Hepatic stellate cell (primary cell): ENCODE measurements around the gene USE1.

ENCODE experiments used
- DNase-seq: peaks from one replicate; pipeline ENCODE4 v3.0.0; 2011; ENCODE audit warnings: low spot score

The USE1 gene

DNA sequence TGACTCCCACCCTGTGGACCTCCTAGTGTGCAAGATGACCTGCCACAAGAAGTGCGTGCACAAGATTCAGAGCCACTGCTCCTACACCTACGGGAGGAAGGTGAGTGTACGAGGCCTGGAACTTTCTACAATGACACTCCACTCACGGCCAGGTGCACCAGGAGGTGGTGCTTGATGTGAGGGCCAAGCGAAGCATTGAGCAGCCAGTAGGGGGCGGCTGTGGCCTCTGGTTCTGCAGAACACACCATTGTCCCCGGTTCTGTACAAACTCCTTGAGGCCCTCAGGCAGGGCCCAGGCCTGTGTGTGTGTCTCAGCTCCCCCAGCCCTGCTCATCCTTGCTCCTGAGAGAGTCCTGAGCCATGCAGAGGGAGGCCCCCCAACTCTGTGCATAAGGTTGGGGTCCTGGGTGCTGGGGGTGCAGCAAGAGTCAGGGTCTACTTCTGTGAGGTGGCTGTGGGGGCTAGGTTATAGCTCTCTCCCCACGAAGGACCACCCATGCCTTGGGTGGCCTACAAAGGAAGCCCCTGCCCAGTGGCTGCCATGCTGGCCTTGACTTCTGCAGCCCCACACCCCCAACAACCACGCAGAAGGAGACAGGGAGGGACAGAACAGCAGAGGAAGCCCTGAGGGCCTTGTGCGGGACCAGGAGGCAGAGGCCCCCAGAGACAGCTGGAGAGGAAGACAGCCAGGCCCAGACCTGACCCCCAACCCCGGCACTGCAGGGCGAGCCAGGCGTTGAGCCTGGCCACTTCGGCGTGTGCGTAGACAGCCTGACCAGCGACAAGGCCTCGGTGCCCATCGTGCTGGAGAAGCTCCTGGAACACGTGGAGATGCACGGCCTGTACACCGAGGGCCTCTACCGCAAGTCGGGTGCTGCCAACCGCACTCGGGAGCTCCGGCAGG, 9.7 kb upstream of the USE1 start:
- peak; percentile 72 for DNase-seq

DNA sequence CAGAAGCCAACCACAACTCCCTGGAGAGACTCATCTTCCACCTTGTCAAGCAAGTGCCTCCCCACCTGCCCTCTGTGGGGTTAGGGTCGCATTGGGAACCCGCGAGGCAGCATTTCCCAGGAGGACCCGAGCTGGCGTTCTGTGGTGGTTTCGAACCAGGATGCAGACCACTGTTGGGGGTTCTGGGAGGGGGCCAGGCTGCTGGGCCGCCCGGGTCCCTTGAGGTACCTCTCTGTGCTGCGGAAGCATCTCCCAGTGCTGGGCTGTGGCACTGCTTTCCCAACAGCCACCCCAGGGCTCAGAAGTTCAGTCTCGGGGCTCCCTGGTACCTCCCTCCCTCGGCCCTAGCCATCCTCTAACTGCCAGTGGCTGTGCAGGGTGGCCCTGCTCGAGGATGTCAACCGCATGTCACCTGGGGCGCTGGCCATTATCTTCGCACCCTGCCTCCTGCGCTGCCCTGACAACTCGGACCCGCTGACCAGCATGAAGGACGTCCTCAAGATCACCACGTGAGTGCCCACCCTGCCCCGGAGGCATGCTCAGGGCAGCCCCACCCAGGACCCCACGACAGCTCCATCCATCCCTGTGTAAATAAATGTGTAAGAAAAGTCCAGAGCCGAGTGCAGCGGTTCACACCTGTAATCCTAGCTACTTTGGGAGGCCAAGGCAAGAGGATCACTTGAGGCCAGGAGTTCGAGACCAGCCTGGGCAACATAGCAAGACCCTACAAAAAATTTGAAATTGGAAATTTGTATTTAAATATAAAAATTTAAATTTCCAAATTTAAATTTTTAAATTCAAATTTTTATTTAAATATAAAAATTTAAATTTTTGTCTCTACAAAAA, 8.2 kb upstream of the USE1 start:
- DNase-seq = no peak

DNA sequence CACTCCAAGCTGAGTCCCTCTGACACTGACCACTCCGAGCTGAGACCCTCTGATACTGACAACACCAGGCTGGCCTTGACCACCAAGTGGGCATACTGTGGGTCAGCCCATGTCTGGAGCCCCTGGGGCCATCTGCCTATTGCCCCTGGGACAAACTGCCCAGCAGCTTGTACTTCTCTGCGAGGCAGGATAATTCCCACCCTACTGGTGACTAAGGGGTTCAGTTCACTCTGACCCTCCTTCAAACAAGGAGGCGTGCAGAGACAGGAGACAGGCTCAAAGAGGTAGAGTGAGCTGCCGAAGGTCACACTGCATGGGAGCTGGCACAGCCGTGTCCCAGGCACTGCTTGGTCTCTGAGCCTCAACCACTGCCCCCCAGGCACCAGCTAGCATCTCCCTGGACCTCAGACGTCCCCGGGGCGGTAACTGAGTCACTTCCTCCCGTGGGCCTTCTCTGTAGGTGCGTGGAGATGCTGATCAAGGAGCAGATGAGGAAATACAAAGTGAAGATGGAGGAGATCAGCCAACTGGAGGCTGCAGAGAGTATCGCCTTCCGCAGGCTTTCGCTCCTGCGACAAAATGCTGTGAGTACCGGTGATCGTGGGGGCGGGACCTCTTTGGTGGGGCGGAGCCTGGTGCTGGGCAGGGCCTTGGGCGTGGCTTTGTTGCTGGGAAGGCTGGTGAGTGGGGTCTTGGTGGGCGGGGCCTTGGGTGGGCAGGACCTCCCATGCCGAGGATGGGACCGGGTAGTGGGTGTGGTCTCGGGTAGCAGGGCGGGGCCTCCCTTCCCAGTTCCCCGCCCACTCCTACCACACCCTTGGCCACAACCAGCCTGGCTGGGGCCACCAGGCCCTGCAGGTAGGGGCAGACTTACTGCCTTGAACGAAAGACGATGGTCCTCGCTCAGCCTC, 5.8 kb upstream of the USE1 start:
- no peak for DNase-seq

DNA sequence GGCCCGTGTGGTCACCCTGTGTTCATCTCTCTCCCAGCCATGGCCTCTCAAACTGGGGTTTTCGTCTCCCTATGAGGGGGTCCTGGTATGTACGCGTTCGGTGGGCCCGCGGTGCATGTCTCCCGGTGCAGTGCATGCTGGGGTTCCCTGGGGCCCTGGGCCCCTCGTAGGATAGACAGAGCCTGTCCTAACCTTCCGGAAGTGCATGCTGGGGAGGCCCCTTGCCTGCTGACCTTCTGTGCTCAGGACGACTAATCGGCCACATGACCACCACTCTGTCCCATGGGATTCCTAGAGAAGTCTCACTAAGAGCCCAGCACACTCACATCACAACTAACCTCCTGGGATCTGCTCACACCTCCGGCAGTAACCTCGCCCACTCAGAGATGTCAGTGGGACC, 4.9 kb upstream of the USE1 start:
- no peak for DNase-seq

DNA sequence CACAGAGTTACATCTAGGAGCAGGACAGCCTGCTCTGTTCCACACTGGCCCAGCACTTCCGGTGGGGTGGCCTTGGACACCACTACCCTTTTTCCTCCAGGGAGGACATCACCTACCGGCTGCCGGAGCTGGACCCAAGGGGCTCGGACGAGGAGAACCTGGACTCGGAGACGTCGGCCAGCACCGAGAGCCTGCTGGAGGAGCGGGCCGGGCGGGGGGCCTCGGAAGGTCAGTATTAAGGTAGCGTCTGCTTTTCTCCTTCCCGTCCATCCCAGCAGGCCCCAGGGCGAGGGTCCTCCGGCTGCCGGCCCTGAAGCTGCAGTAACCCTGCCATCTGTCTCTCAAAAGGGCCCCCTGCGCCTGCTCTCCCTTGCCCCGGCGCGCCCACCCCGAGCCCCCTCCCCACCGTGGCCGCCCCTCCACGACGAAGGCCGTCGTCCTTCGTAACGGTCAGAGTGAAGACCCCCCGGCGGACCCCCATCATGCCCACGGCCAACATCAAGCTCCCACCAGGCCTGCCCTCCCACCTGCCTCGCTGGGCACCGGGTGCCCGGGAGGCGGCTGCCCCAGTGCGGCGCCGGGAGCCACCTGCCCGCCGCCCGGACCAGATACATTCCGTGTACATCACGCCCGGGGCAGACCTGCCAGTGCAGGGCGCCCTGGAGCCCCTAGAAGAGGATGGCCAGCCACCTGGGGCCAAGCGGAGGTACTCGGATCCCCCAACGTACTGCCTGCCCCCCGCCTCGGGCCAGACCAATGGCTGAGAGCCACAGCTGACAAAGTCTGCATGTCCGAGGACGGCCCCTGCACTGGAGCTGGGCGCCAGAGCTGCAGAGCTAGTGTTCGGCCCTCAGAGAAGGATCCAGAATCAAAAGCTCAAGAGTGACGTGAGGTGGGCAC, 3.4 kb upstream of the USE1 start:
- DNase-seq = no peak

DNA sequence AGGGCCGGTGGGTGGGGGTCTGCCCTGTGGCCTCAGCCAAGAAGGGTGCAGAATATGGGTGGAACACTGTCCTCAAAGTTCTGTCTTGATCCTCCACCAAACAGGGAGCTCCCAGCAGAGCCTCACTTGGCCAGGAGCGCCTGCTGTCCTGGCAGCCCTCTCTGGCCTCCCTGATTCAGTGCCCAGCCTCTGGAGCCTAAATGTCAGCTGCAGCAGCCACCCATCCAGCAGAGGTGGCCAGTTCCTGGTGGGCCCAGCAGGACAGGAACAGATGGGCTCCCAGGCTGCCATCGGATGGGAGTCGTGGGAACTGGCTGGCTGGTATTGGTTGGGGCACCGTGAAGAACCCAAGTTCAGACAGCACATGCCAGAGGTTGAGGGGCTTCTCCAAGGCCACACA, 1.8 kb upstream of the USE1 start:
- DNase-seq = no peak

DNA sequence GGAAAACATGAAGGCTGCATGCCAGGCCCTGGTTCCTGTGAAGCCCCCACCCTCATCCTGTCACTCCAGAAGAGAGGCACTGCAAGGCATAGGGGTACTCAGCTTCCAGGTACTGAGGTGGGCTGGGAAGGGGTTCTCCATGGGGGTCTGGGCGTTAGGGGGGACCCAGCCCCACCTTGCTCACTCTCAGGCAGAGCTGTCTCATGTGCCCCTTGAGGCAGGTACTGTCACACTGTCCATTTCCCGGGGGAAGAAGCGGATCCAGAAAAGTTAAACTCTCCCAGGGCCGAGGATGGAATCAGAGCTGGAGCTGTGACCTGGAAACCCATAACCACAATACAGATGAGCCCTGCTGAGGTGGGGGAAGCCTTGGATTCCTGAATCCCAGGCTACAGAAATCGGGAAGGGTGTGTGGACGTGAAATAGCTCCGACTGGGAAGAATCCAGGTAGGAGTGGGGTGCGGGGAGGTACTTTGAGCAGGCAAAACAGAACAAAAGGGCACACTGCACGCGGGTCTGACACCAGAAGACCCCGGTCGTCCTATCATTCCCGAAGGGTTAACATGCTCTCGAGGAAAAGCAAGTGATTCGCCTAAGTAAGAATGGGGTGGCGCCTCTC, 540 bp upstream of the USE1 start:
- no peak for DNase-seq

DNA sequence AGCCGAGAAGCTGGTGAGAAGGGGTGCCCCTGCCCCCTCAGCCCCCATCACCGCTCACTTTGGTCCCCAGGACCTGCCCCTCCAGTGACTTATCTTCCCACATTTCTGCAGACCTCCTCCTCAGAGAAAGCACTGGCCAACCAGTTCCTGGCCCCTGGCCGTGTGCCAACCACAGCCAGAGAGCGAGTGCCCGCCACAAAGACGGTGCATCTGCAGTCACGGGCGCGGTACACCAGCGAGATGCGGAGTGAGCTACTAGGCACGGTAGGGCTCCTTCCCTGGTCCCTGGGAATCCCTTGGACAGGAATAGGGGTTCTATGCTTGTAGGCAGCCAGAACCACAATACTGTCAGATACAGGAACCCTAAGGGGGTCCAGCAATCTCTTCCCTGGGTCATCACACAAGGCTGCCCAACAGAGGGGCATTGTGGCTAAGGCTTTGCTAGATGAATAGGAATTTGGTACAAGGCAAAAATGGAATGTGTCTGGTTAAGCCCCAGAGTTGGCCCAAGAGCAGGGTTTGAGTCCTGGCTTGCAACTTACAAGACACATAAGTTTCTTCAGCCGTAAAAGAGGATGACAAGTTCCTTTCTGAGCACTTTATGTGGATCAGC, 1.0 kb downstream of the USE1 start:
- no peak for DNase-seq

DNA sequence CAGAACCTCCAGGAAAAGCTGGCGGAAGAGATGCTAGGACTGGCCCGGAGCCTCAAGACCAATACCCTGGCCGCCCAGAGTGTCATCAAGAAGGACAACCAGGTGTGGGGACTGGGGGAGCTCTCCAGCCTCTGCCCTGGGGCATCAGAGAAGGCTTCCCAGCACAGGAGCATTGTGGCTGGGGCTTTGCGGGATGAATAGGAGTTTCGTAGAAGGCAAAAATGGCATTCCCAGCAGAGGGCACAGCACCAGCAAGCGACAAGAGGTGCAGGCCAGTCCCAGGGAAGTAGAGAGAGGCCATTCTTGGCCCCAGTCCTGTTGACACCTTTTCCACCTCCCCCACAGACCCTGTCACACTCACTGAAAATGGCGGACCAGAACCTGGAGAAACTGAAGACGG, 4.1 kb downstream of the USE1 start:
- DNase-seq = no peak

DNA sequence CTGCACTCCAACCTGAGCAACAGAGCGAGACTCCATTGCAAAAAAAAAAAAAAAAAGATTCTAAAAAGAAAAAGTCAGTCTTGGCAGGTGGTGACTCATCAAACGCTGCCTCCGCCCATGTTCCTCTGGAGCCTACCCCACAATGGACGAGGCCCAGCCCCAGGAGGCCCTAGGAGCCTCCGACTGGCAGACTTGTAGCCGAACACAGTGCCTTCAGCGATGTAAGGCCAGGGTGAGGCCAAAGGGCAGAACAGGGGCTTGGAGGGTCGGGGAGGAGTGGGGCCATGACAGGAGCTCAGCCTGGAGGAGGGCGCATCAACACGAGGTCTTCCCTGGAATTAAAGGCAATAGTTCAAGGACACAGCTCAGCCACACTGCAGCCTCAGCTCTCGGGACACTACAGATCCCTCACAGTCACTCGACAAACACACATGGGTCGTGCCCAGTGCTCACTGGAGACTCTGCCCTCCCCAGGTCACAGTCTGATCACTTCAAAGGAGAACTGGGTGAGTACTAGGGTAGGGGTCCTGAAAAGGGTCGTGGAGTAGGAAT, 5.1 kb downstream of the USE1 start:
- peak; percentile 75 for DNase-seq

DNA sequence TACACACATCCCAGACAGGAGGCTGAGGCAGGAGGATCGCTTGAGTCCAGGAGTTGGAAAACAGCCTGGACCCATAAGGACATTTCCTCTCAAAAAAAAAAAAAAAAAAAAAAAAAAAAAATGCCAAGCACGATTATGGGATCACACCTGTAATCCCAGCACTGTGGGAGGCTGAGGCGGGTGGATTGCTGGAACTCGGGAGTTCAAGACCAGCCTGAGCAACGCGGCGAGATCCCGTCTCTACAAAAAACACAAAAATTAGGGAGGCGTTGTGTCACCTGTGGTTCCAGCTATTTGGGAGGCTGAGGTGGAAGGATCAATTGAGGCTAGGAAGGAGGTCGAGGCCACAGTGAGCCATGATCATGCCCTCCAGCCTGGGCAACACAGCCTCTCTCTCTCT, 9.9 kb downstream of the USE1 start:
- DNase-seq = no peak

DNA sequence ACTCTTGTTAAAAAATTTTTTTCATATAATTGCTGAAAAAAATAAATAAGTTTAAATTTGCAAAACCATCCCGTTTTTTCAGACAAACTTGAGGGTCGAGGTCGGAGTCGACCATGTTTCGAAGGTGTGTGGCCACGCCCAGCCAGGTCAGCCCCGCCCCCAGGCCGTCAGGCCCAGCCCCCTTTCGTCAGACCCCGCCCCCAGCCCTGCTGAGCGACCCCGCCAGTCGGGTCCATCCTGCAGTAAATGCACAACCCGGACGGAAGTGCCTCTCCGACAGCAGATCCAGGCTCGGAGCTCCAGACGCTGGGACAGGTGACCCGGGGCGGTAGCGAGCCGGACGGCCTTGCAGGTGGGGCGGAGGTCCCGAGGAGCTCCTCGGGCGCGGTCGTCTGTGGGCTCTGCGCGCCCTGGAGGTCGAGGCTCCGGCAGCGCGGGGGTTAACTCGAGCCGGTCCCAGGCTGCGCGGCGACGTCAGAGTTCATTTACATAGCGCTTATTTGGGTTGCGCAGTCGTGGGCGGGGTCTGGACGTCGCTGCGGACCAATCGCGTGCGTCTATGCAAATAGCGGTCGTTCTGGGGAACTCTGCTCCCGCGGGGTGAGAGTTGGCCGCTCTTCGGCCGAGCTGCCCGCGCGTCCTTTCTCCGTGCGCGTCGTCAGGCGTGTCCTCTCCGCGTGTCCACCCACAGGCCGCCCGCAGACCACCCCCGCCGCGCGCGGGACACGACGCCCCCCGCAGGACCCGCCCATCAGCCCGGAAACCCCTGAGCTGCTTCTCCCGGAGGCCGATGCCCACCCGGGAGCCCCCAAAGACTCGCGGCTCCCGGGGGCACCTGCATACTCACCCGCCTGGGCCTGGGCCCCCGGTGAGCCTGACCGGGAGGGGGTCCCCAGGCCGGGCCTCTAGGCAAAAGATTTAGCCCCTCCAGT, 11.1 kb downstream of the USE1 start, which contains the start of gene OCEL1:
TSS of gene OCEL1 (plus strand) at position 225 of the 932 bp plus-strand sequence. CDS start at position 247, 22 bp downstream.
- DNase-seq = peak; percentile 96

DNA sequence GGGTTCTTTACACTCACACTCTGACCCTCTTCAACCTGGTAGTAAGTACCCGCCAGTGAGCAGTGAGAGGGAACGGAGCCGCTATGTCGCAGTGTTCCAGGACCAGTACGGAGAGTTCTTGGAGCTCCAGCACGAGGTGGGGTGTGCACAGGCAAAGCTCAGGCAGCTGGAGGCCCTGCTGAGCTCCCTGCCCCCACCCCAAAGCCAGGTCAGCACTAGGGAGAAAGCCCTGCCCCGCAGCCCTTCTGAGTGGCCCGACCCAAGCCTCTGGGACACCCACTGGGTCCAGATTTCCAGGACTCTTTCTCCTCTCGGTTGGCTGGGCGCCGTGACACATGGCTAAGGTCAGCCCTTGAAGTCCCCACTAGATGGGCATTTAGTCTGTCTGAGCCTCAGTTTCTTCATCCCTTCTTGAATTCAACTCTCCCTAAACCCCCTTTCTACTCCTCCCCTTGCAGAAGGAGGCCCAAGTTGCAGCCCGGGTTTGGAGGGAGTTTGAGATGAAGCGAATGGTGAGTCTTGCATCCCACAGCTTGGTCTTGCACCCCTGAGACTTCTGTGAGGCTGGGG, 12.7 kb downstream of the USE1 start:
- no peak for DNase-seq

DNA sequence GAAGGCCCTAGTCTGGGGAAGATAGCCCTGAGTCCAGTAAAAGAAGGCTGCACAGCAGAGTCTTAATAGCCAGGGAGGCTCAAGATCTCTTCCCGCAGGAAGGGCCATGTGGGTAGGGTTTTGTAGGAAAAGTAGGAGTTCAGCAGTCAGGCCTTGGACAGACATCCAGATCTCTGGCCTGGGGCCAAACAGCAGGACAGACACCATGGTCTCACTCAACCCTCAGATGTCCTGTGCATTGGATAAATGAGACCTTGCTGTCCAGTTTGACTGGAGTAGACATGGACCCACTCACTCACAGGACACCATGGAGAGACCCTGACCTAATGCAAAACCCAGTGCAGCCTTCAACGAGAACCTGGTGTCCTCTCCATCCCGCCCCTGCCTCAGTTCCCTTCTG, 14.7 kb downstream of the USE1 start:
- no peak for DNase-seq

DNA sequence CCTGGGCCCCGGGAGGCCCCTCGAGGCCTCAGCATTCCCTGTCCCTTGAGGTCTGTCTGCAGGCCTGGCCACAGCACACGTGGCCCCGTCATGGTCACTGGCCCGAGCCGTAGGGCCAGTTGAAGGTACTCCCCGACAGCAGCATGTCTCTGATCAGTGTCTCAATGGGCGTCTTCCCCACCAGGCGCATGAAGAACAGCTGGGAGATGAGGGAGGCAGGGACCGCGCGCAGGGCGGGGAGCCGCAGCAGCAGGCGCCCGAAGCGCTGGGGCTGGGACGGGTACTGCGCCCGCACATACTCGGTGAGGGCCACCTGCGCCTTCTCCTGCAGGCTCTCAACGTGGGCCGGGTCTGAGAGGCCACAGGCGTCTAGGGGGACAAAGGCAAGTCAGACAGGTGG, 17.1 kb downstream of the USE1 start:
- no peak for DNase-seq

DNA sequence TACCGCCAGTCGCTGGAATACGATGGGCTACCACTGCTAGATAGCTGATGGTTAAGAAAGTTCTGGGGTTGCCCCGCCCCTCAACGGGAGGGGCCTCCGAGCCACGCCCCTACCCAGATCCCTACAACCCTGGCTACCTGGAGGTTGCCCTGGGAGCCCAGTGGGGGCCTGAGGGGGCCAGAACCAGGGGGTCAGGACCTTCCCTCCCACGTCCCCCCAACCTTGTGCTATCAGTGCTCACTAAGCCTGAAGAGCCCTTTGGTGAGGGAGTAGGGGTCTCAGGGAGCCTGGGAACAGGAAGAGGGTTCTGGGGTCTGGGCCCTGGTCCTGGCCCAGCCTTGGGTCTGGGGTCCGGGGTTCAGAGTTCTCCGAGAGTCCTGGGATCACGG, 19.7 kb downstream of the USE1 start:
- no peak for DNase-seq

DNA sequence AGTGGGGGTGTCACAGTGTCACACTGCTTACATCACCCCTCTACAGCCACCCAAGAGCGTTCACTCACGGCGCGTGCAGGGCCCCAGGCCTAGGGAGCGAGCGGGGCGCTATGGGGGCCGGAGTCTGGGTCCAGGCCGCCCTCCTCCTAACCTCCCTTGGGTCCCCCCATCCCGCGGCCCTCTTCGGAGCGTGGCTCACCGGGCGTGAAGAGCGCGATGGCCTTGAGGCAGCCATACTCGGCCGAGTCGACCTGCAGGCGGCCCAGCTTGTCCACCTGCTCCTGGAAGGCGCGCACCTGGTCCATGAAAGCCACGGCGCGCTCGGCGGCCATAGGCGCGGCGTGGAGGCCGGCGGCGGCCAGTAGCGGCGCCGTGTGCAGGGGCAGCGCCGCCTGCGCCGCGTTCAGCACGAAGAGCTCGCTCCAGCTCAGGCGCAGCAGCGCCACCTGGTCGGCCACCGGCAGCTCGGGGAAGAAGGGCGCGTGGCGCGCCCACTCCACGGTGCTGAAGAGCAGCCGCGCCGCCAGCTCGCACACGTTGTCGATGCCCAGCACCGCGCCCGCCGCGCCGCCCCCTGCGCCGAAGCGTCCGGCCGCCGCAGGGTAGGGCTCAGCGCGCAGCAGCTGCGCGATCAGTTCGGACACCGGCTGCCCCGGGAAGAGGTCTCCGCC, 20.3 kb downstream of the USE1 start:
- no peak for DNase-seq
